ENCODE measurements around the gene ARL4A. TPM values are rescaled to one million over a fixed set of nuclear protein-coding genes. Genes with fewer than 3 reads are reported as not detected.

ARL4A gene
- total RNA-seq, 1 experiment from 2014 or later = 39.4 TPM

GRCh38 chr7:12728192-12728538, 40.7 kb downstream of the ARL4A start:
- TF ChIP-seq CTCF (conservative IDR thresholded peaks at IDR 0.05) = no peak
- Histone ChIP-seq H3K4me1 (ENCODE audit: insufficient read depth, low read length) (peaks cover 1% of the 10 kb centered on the region; the same call in 1 of the 2 replicates), H2BK20ac (ENCODE audit: low read depth, low read length, poor library complexity, severe bottlenecking) (no peak overlapping the region), H2BK15ac (ENCODE audit: low read depth, low read length) (no peak overlapping the region), H3K18ac (ENCODE audit: insufficient read length, low read depth, low read length) (no peak overlapping the region), H3K79me1 (ENCODE audit: insufficient read depth, low read depth, low read length, poor library complexity, severe bottlenecking) (no peaks in the 10 kb centered on the region), H2BK12ac (ENCODE audit: insufficient read length, low read depth, low read length) (no peak overlapping the region), H3K56ac (ENCODE audit: insufficient read length, low read depth, low read length) (no peak overlapping the region), H2AFZ (ENCODE audit: low read length) (no peak overlapping the region), H3K9ac (ENCODE audit: extremely low read depth, insufficient read length, low read length) (no peak overlapping the region), H3K14ac (ENCODE audit: insufficient read depth, low read length) (no peak overlapping the region), H3K79me2 (ENCODE audit: insufficient read depth, low read length) (no peaks in the 10 kb centered on the region), H2BK120ac (ENCODE audit: low read depth, low read length, poor library complexity, severe bottlenecking) (no peak overlapping the region), H3K27ac (ENCODE audit: insufficient read length, low read depth, low read length) (no peak overlapping the region), H3T11ph (ENCODE audit: low read length) (no peak overlapping the region), H3K4ac (ENCODE audit: low read depth, low read length) (no peak overlapping the region), H2BK5ac (ENCODE audit: insufficient read length, low read length) (no peak overlapping the region), H4K91ac (ENCODE audit: insufficient read length, low read depth, low read length) (no peak overlapping the region), H3K23ac (ENCODE audit: insufficient read length, low read depth, low read length) (no peak overlapping the region), H4K20me1 (ENCODE audit: control insufficient read depth, insufficient read depth, insufficient read length) (no peaks in the 10 kb centered on the region), H4K5ac (ENCODE audit: insufficient read length, low read depth, low read length) (no peak overlapping the region), H2AK5ac (ENCODE audit: insufficient read length, low read length) (no peak overlapping the region), H4K8ac (replicated peaks; ENCODE audit: insufficient read length, low read depth, low read length) (no peak overlapping the region), H3K23me2 (ENCODE audit: insufficient read length, low read depth, low read length, poor library complexity, severe bottlenecking) (no peaks in the 10 kb centered on the region), H3K9me3 (ENCODE audit: control insufficient read depth, low read depth, low read length) (no peaks in the 10 kb centered on the region), H3K27me3 (ENCODE audit: insufficient read depth, low read length) (no peaks in the 10 kb centered on the region), H3K4me2 (ENCODE audit: insufficient read depth, insufficient read length, low read length) (no peak overlapping the region)
- peaks cover 41 to 42% of the 10 kb centered on the region in 2 experiments for H3K4me1 Mint-ChIP-seq
- H3K27me3 Mint-ChIP-seq (ENCODE audit: low read depth) = no peaks in the 10 kb centered on the region
- peak overlapping the region in 2 of 3 experiments; percentile 14 to 46; a peak in 2 of 7 replicates for H3K27ac Mint-ChIP-seq
- DNase-seq = no peak
- no peaks in the 10 kb centered on the region for H3K9me3 Mint-ChIP-seq
- no peak overlapping the region for H3K4me3 Mint-ChIP-seq
- no CpG with 5 or more reads among the region's 2 CpGs for WGBS (ENCODE audit: extremely low coverage, insufficient read length, low lambda C conversion rate)
- H3K36me3 Mint-ChIP-seq (ENCODE audit: insufficient read depth in 1 of 3, low read depth in 3 of 3) = no peaks in the 10 kb centered on the region

All from H9 (cell line).